ENCODE measurements around the gene STARD6.

STARD6 gene

GRCh38 chr18:54278615-54279014 is 79.0 kb downstream of the STARD6 start:
- Histone ChIP-seq H4K20me1 (ENCODE audit: insufficient read depth, low read length) (no peaks in the 10 kb centered on the region), H3K36me3 (ENCODE audit: insufficient read depth, low read length) (peaks cover 60% of the 10 kb centered on the region), H3K4me2 (ENCODE audit: insufficient read depth, low read length) (no peak overlapping the region), H3K4me1 (ENCODE audit: insufficient read depth, low read length) (no peaks in the 10 kb centered on the region; the same call in 1 of the 2 replicates), H3K27ac (ENCODE audit: low read length) (no peak overlapping the region), H3K9ac (ENCODE audit: low read depth, low read length) (no peak overlapping the region), H3K79me2 (ENCODE audit: insufficient read depth, low read length) (no peaks in the 10 kb centered on the region), H2AFZ (ENCODE audit: low read depth, low read length) (no peak overlapping the region), H3K27me3 (ENCODE audit: insufficient read depth, low read length, poor library complexity) (no peaks in the 10 kb centered on the region), H3K9me3 (ENCODE audit: insufficient read depth, low read length, severe bottlenecking) (no peaks in the 10 kb centered on the region), H3K4me3 (ENCODE audit: low read depth in 1 of 2, low read length in 2 of 2) (no peak overlapping the region)
- ATAC-seq (ENCODE audit: insufficient read depth, low read depth) (no peak), DNase-seq (no peak)
- TF ChIP-seq CTCF (IDR thresholded peaks at IDR 0.05; ENCODE audit: borderline replicate concordance, extremely low read depth, low read length, poor library complexity, severe bottlenecking) (no peak), EZH2 (IDR thresholded peaks at IDR 0.05; ENCODE audit: borderline replicate concordance, low read depth, low read length, severe bottlenecking) (no peak)

- no peak overlapping the region for H3K27ac ChIP-seq (ENCODE audit: low read length)
- H3K9me3 ChIP-seq (ENCODE audit: insufficient read depth, low read length, severe bottlenecking) = no peaks in the 10 kb centered on the region
- no peak overlapping the region for H3K4me3 ChIP-seq (ENCODE audit: low read depth in 1 of 2, low read length in 2 of 2)
- ATAC-seq (ENCODE audit: insufficient read depth, low read depth) (no peak), DNase-seq (no peak)
- no peak overlapping the region for H3K9ac ChIP-seq (ENCODE audit: low read depth, low read length)
- H2AFZ ChIP-seq (ENCODE audit: low read depth, low read length) = no peak overlapping the region
- no peaks in the 10 kb centered on the region for H3K27me3 ChIP-seq (ENCODE audit: insufficient read depth, low read length, poor library complexity)
- H3K36me3 ChIP-seq (ENCODE audit: insufficient read depth, low read length) = peaks cover 55% of the 10 kb centered on the region
- H3K79me2 ChIP-seq (ENCODE audit: insufficient read depth, low read length) = no peaks in the 10 kb centered on the region
- H3K4me1 ChIP-seq (ENCODE audit: insufficient read depth, low read length) = no peaks in the 10 kb centered on the region; the same call in 1 of the 2 replicates
- no peak for TF ChIP-seq CTCF (IDR thresholded peaks at IDR 0.05; ENCODE audit: borderline replicate concordance, extremely low read depth, low read length, poor library complexity, severe bottlenecking)
- TF ChIP-seq EZH2 (IDR thresholded peaks at IDR 0.05; ENCODE audit: borderline replicate concordance, low read depth, low read length, severe bottlenecking) = no peak
- no peak overlapping the region for H3K4me2 ChIP-seq (ENCODE audit: insufficient read depth, low read length)
- H4K20me1 ChIP-seq (ENCODE audit: insufficient read depth, low read length) = no peaks in the 10 kb centered on the region
These were observed 79.8 kb downstream of the STARD6 start for GRCh38 chr18:54277899-54278298.
